GM12892 (cell line): ENCODE data around the gene STOM.

ENCODE experiments used
- DNase-seq: peaks from one replicate; pipeline ENCODE4 v3.0.0; 2011; ENCODE audit not compliant: insufficient read length
- FAIRE-seq: peaks from 2 replicates; lab custom pipeline; 2011; peaks lifted over from hg19 to GRCh38; lab: Jason Lieb, UNC
- POLR2A ChIP-seq: IDR thresholded peaks from 2 replicates; pipeline ENCODE4 v1.6.1; 2011; ENCODE audit warnings: low read depth, low read length, control low read depth
- POLR2AphosphoS5 ChIP-seq: IDR thresholded peaks from 2 replicates; pipeline ENCODE4 v1.6.1; 2011; ENCODE audit warnings: low read depth, low read length, control low read depth
- TAF1 ChIP-seq: IDR thresholded peaks from 2 replicates; pipeline ENCODE4 v1.6.1; 2011; ENCODE audit warnings: low read depth, mild to moderate bottlenecking, control low read depth, low read length, borderline replicate concordance

STOM gene

GRCh38 chr9:121357011-121357410 is 13.0 kb downstream of the STOM start:
- no peak for DNase-seq
- TF ChIP-seq TAF1 (no peak), POLR2A (no peak), POLR2AphosphoS5 (no peak)
- FAIRE-seq, result no peak

GRCh38 chr9:121354762-121355161 is 15.3 kb downstream of the STOM start:
- TF ChIP-seq TAF1, result no peak
- no peak for TF ChIP-seq POLR2AphosphoS5
- no peak for TF ChIP-seq POLR2A
- no peak for DNase-seq
- FAIRE-seq, result no peak

GRCh38 chr9:121354141-121354540 is 15.9 kb downstream of the STOM start:
- DNase-seq, result no peak
- TF ChIP-seq POLR2AphosphoS5, result no peak
- FAIRE-seq, result no peak

- no peak for FAIRE-seq
- no peak for DNase-seq
- TF ChIP-seq POLR2AphosphoS5 (no peak), POLR2A (no peak), TAF1 (no peak)
Observed at GRCh38 chr9:121353241-121354061, 16.6 kb downstream of the STOM start.

- FAIRE-seq (no peak), DNase-seq (no peak)
- TF ChIP-seq TAF1 (no peak), POLR2A (no peak), POLR2AphosphoS5 (no peak)
Observed at GRCh38 chr9:121350993-121351561, 19.0 kb downstream of the STOM start.

- DNase-seq (no peak), FAIRE-seq (no peak)
- no peak for TF ChIP-seq POLR2AphosphoS5
- TF ChIP-seq POLR2A, result no peak
- no peak for TF ChIP-seq TAF1
Observed at GRCh38 chr9:121350036-121350435, 20.0 kb downstream of the STOM start.

- DNase-seq, result no peak
- TF ChIP-seq TAF1 (no peak), POLR2AphosphoS5 (no peak), POLR2A (no peak)
- FAIRE-seq, result no peak
Observed at GRCh38 chr9:121349009-121349408, 21.0 kb downstream of the STOM start.

GRCh38 chr9:121348221-121348620 is 21.8 kb downstream of the STOM start:
- no peak for TF ChIP-seq POLR2AphosphoS5
- no peak for TF ChIP-seq TAF1
- TF ChIP-seq POLR2A, result no peak
- DNase-seq (no peak), FAIRE-seq (no peak)

GRCh38 chr9:121345070-121345469 is 25.0 kb downstream of the STOM start:
- DNase-seq, result no peak

GRCh38 chr9:121344184-121344583 is 25.9 kb downstream of the STOM start:
- FAIRE-seq, result no peak
- TF ChIP-seq POLR2AphosphoS5 (no peak), POLR2A (no peak), TAF1 (no peak)
- DNase-seq, result no peak

More at GRCh38 chr9:121345070-121345469, 25.0 kb downstream of the STOM start:
- FAIRE-seq, result no peak
- TF ChIP-seq POLR2AphosphoS5, result no peak
- no peak for TF ChIP-seq POLR2A
- TF ChIP-seq TAF1, result no peak

- peak; percentile 73 for FAIRE-seq
- TF ChIP-seq TAF1 (no peak), POLR2A (no peak), POLR2AphosphoS5 (no peak)
- no peak for DNase-seq
Observed at GRCh38 chr9:121340676-121341392, 29.2 kb downstream of the STOM start.
